ENCODE results near the gene CTBP2. TPM values are rescaled to one million over a fixed set of nuclear protein-coding genes. Genes with fewer than 3 reads are reported as not detected.

Gene CTBP2
- total RNA-seq, 2 donors from 2014 or later = 75.3 to 109 TPM

DNA sequence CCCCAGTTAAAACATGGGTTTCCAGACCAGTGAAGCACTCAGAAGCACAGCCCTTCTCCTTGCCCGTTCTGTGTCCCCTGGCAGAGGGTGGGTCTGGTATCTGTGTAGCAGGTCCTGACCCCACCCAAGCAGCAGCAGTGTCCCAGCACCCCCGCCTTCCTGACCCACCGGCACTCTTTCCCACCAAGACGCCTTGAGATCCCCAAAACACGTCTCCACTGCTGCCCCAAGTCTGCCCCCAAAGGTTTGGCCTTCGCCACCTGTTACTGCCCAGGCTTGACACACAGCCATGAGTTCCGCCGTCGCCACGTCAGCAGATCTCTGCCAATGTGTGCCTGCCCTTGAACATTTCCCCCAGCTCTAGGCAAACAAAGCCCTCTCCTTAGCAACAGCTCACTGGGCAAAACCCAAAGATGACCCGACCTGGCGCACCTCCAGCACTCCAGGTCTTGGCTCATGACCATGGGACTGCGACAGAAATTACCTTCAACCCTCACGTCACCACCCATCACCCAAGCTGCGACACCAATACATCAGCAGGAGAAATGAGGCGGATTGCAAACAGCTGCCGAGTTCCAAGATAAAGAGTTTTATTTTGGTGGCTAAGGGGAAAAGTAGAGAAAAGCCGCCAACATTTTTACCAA is 75.6 kb downstream of the CTBP2 start:
- no peaks in the 10 kb centered on the region for H3K27me3 Mint-ChIP-seq (ENCODE audit: insufficient read depth)
- Histone ChIP-seq H3K4me1 (ENCODE audit: control insufficient read depth, insufficient read depth, low read length) (no peaks in the 10 kb centered on the region), H3K9ac (ENCODE audit: extremely low read depth, low read length, poor library complexity, severe bottlenecking) (no peak overlapping the region), H3K9me3 (ENCODE audit: control insufficient read depth, low read length) (no peaks in the 10 kb centered on the region), H3K27ac (ENCODE audit: low read depth, low read length) (no peak overlapping the region), H3K4me3 (ENCODE audit: low read length) (no peak overlapping the region), H3K36me3 (ENCODE audit: control insufficient read depth, insufficient read depth, low read length) (no peaks in the 10 kb centered on the region), H3K27me3 (ENCODE audit: control insufficient read depth, insufficient read depth, low read length, poor library complexity, severe bottlenecking) (no peaks in the 10 kb centered on the region)
- TF ChIP-seq, protein P1, sequence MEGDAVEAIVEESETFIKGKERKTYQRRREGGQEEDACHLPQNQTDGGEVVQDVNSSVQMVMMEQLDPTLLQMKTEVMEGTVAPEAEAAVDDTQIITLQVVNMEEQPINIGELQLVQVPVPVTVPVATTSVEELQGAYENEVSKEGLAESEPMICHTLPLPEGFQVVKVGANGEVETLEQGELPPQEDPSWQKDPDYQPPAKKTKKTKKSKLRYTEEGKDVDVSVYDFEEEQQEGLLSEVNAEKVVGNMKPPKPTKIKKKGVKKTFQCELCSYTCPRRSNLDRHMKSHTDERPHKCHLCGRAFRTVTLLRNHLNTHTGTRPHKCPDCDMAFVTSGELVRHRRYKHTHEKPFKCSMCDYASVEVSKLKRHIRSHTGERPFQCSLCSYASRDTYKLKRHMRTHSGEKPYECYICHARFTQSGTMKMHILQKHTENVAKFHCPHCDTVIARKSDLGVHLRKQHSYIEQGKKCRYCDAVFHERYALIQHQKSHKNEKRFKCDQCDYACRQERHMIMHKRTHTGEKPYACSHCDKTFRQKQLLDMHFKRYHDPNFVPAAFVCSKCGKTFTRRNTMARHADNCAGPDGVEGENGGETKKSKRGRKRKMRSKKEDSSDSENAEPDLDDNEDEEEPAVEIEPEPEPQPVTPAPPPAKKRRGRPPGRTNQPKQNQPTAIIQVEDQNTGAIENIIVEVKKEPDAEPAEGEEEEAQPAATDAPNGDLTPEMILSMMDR (conservative IDR thresholded peaks at IDR 0.05) = no peak
- peaks cover 8% of the 10 kb centered on the region for H3K4me1 Mint-ChIP-seq
- no peak overlapping the region for H3K4me3 Mint-ChIP-seq
- 93 to 96% methylated on average over 5 to 18 of the region's 18 CpGs for WGBS, 2 experiments (ENCODE audit: insufficient coverage in 1 of 2, insufficient read length in 1 of 2)
- H3K9me3 Mint-ChIP-seq = no peaks in the 10 kb centered on the region
- DNase-seq = no peak
- peaks cover 69% of the 10 kb centered on the region for H3K36me3 Mint-ChIP-seq (ENCODE audit: low read depth)
- peak overlapping the region; percentile 85 for H3K27ac Mint-ChIP-seq

DNA sequence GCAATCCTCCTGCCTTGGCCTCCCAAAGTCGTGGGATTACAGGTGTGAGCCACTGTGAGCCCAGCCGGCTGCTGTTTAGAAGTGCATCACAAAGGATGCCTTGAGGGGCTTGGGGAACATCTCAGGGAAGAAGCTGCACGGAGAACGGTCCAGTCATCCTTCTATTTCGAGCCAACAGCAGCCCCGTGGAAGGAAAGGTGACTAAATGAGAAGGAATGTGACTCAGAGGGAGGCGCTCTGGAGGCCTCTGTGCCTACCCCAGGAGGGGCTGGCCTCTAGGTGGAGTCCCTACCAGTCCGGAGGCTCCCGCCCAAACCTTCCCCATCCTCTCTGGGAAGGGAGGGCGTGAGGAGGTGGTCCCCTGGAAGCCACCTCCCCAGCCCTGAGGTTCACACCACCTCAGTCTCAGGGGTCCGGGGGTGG is 76.2 kb downstream of the CTBP2 start:
- H3K4me3 ChIP-seq (ENCODE audit: low read length) = no peak overlapping the region
- peaks cover 3% of the 10 kb centered on the region for H3K36me3 ChIP-seq (ENCODE audit: control insufficient read depth, insufficient read depth, low read length)
- Mint-ChIP-seq H3K4me1 (peaks cover 8% of the 10 kb centered on the region), H3K9me3 (no peaks in the 10 kb centered on the region), H3K27ac (peak overlapping the region; percentile 85), H3K36me3 (ENCODE audit: low read depth) (peaks cover 71% of the 10 kb centered on the region), H3K4me3 (no peak overlapping the region), H3K27me3 (ENCODE audit: insufficient read depth) (no peaks in the 10 kb centered on the region)
- H3K9me3 ChIP-seq (ENCODE audit: control insufficient read depth, low read length) = no peaks in the 10 kb centered on the region
- TF ChIP-seq, protein P1 (conservative IDR thresholded peaks at IDR 0.05) = peak; percentile 26
- no peak overlapping the region for H3K9ac ChIP-seq (ENCODE audit: extremely low read depth, low read length, poor library complexity, severe bottlenecking)
- 75 to 91% methylated on average over 4 to 11 of the region's 11 CpGs for WGBS, 2 experiments (ENCODE audit: insufficient coverage in 1 of 2, insufficient read length in 1 of 2)
- no peaks in the 10 kb centered on the region for H3K27me3 ChIP-seq (ENCODE audit: control insufficient read depth, insufficient read depth, low read length, poor library complexity, severe bottlenecking)
- H3K27ac ChIP-seq (ENCODE audit: low read depth, low read length) = no peak overlapping the region
- peak; percentile 79 for DNase-seq
- no peaks in the 10 kb centered on the region for H3K4me1 ChIP-seq (ENCODE audit: control insufficient read depth, insufficient read depth, low read length)

DNA sequence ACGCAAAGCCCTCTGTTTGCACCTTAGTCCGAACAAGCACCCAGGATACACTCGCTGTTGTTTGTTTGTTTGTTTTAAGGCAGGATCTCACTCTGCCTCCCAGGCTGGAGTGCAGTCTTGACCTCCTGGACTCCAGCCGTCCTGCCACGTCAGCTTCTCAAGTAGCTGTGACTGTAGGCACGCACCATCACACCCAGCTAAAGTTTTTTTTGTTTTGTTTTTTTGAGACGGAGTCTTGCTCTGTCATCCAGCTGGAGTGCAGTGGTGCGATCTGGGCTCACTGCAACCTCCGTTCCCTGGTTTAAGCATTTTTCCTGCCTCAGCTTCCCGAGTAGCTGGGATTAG is 76.8 kb downstream of the CTBP2 start:
- Histone ChIP-seq H3K27ac (ENCODE audit: low read depth, low read length) (peak overlapping the region; percentile 10), H3K9ac (ENCODE audit: extremely low read depth, low read length, poor library complexity, severe bottlenecking) (no peak overlapping the region), H3K4me3 (ENCODE audit: low read length) (no peak overlapping the region), H3K9me3 (ENCODE audit: control insufficient read depth, low read length) (no peaks in the 10 kb centered on the region), H3K27me3 (ENCODE audit: control insufficient read depth, insufficient read depth, low read length, poor library complexity, severe bottlenecking) (no peaks in the 10 kb centered on the region), H3K36me3 (ENCODE audit: control insufficient read depth, insufficient read depth, low read length) (peaks cover 3% of the 10 kb centered on the region), H3K4me1 (ENCODE audit: control insufficient read depth, insufficient read depth, low read length) (no peaks in the 10 kb centered on the region)
- Mint-ChIP-seq H3K27me3 (ENCODE audit: insufficient read depth) (no peaks in the 10 kb centered on the region), H3K36me3 (ENCODE audit: low read depth) (peaks cover 69% of the 10 kb centered on the region), H3K9me3 (no peaks in the 10 kb centered on the region), H3K4me3 (no peak overlapping the region), H3K4me1 (peaks cover 8% of the 10 kb centered on the region), H3K27ac (peak overlapping the region; percentile 59)
- TF ChIP-seq, protein P1 (conservative IDR thresholded peaks at IDR 0.05) = no peak
- 92 to 95% methylated on average over 10 of the region's 10 CpGs for WGBS, 2 experiments (ENCODE audit: insufficient coverage in 1 of 2, insufficient read length in 1 of 2)
- no peak for DNase-seq

Measured in endodermal cell (in vitro differentiated cells).